Globus pallidus (tissue), 1 donor: ENCODE measurements around the gene HOXA3.

Experiments used
- DNase-seq: peaks from one replicate; pipeline ENCODE4 v3.0.0-alpha.2; 2015; ENCODE audit warnings: low spot score

HOXA3 gene

DNA sequence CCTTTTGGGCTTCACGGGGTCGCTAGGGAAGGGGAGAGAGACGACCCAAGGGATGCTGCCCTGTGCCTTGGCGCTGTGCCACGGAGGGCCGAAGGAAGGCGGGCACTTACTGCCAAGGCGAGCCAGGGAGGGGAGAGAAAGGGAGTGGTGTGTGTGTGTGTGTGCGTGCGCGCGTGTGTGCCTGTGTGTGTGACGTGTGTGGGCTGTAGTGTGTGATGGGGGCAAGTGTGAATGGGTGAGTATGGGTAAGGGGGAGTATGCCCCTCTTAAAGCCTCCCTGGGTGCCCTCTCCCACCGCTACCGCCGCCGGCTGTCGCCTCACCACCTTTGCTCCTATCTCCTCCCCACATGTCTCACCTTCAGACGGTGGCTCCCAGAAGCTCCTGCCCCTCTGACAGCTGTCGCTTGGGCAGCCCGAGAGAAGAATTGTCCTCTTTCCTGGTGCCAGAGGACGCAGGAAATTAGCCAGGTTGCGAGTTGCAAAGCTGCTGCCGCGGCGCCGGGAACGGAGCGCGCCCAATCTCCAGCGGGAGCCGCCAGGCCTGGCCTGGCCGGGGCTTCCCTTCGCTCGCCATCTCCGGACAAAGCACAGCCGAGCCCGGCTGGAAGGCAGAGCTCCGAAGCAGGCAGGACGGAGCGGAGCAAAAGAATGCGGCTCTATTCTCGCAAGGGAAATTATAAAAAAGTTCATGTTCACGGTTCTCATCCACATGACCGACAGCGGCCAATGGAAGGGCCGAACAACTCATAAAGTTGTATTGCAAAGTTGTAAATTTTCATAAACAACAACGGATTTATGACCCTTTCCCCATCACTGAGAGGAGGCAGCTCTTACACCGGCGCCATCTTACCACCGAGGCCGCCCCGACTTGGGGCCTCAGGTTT, at the start of gene HOXA3:
HOXA3 (minus strand) TSS at position 653 of the 885 bp plus-strand sequence. CDS start 41,943 bp downstream, outside the sequence.
- DNase-seq: no peak

DNA sequence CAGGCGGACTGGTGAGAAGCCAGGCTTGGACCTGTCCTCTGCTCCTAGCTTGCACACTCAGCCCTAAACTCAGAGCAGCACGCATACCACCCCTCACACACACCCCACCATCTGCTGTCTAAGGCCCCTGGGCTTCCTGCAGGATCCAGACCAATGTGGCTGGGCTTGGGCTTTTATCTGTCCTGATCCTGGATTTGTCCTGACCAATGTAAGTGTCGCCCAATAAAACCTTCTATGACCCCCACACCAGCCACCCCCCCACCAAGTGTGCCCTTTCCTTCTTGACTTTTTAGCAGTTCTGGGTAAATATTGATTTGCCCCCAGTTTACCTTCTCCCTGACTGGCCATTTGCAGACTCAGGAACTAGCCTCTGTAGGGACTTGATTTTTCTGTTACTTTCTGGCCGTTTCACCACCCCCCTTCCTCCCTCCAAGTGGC, 49.2 kb upstream of the HOXA3 start:
- no peak for DNase-seq

DNA sequence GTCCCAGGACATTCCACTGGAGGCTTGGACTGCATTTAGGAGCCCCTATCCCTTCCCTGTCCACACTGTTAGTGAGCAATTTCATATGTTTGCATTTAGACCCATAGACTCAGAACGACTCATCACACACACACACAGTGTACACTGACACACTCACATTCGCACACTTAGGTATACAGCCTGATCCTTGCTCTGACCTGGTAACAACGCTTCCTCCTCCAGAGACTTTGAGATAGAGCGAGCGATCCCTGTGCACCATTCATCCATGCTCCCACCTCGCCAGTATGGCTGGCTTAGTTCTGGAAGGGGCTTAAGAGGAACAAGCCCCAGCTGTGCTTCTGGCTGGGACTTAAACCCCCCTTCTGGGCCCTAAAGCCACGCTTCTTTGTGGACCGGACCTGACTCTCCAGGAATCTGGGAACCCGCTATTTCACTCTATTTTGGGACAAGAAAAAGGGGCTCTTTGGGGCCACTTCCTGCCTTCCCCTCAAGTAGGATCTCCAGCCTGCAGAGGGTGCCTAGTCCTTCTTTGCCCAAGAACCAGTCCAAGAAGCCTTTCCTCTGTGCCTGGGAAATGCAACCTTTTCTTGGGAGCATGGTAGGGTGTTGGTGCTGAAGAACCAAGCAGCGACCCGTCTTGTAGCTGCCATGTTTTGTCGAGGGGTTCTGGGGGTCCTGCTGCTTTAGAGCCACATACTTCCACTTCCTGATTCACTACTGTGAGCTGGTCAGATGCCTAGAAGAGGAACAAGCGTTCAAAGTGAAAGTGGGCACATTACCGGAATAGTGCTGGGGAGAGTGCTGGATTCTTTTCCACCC, 48.6 kb upstream of the HOXA3 start:
- DNase-seq: peak; percentile 33

DNA sequence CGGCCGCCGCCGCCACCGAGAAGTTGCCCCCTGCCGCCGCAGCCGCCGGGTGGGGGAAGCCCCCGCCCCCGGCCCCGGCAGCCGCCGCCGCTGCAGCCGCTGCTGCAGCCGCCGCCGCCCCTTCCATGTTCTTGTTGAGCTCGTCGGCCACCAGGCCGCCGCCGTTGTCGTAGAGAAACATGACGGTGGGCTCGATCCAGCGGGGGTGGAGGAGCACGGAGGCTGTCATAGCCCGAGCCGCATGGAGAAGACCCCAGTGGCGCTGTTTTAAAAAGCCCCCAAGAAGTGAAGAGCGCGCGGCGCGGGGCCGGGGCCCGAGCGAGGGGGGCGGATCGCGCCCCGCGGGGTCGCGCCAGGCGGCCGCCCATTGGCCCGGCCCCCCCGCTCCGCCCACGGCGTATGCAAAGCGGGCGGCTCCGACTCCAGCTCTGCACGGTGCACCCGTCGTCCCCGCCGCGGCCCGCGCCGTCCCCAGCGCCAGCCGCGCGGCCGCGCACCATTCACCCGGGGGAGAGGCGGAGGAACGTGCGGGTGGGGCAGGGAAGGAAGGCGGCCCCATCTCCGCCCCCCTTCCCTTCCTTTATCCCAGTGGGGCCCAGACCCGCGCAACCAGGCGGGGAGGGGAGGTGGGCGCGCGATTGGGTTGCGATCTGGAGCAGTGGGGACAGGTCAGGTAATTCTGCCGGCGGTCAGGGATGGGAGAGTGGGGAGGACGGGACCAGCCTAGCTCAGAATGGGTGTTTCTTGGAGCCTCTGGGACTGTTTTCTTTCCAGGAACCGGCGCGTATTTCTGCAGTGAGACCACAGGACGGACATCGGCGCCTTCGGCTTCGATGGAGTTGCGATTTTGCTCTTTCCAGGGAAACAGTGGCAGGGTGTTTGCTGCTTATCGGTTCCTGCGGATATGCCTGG, 47.7 kb upstream of the HOXA3 start, which contains the start of gene HOXA13:
HOXA13 (minus strand) TSS at position 243 of the 912 bp plus-strand sequence; CDS start at position 229, 14 bp downstream.
- DNase-seq: no peak

DNA sequence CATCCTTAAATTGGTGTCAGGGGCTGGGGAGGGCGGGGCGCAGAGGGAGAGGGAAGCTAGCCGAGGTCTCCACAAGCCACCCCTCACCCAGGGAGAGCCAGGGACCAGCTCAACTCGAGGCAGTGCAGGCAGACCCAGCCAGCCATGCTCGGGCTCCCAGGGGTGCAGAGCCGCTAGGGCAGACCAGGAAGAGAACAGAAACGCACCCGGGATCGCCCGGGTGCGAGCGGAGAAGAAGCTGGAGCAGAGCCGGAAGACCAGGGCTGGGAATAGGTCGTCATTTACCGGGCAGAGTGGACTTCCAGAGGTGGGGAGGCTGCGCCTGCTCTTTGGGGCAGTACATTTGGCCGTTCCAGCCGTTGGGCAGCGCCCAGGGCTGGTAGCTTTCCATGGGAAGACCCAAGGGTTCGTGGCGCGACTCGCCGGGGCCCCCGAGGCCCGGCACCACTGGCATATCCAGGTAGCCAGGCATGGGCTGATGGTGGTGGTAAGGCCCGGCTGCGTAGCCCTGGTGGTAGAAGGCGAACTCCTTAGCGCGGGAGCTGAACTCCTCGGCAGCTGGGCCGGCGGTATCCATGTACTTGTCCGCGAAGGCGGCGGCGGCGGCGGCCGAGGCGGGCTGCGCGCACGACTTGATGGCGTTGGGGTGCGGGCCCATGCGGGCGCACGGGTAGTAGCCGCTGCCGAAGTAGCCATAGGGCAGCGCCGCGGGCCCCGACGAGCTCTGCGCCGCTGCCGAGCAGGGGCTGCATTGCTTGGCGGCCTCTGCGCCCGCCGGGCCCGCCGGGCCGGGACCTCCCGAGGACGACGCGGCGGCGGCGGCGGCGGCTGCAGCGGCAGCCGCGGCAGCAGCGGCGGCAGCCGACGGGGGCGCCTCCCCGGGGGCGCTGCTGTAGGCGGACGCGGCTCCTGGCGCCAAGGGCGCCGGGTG, 46.8 kb upstream of the HOXA3 start:
- DNase-seq: no peak

DNA sequence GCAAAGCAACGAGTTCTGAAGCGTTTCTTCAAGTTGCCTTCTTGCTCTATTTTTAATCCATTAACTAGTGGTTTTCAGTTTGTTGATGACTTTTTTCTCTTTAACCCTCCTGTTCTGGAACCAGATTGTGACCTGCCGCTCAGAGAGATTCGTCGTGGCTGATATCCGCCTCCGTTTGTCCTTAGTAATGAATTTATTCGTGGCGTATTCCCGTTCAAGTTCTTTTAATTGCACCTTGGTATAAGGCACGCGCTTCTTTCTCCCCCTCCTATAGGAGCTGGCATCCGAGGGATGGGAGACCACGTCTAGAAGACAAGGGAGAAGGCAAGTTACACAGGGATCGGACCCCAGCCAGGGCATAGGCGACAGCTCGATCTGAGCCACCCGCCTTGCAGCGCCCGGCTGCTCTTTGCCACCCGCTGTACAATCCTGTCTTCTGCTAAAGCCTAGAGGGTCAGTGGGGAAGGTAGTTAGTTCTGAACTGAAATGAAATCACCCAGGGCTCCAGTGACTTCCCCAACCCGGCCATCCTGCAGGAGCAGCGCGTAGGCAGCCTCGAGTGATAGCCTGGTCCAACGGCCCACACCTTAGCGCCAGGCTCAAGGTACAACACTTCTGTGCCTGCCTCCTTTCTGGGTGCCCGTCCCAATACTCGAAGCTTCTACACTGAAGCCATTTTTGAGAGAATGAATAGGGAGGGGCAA, 45.9 kb upstream of the HOXA3 start:
- no peak for DNase-seq

DNA sequence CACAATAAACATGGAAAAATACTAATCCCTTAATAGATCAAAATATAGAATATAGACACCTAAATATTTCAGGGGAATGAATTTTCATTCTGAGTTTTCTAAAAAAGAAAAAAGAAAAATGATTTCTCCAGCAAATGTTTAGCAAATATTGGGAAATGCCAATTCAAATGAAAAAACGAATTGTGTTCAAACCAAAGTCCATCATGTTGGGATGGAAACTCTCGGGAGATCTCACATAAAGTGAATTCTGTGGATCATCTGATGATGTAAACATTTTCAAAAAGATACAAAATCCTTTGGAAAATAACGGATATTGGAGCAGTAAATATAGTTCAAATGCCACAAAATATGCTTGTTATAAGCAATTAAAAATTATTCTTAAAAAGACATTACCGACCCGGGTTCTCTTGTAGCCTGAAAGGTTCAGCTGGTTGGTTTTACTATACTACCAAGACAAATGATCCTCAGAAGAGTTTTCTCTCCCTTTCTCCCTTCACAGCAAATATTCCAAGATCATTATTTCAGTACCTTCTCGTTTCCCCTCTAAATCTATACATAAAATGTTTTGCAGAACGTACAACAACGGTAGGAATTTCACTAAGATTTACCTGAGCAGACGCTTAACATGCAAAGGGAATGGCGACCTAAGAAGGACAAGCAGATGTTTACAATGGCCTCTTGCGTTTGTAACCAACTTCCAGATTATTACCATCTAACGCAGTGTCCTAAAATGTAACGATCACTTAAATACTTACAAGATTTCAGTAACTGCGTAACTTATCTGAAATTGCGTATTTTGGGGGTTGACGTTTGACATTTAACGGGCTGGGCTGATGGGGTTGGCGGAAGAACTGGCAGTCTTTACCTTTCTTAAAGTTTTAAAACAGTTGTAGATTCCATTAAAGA, 45.0 kb upstream of the HOXA3 start:
- no peak for DNase-seq

DNA sequence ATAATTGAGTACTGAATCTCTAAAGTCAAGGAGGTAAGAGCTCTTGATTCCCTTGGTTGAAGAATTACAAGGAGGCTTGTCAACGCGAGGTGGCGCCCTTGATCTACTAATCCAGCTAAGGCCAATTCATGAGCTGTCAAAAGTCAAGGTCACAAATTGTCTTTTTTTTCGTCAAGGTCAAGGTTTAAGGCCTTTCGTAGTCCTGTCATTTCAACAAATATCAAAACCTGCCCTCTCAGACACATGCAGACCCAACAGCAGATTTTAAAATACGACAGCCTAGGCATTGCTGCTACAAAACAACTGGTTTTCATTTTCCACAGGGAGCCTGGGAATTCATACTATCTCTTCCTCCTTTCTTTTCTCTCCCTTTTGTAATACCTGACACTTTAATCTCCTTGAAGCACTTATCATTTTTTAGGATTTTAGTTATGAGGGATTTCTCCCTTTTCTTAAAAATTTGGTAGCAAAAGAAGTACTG, 43.9 kb upstream of the HOXA3 start:
- DNase-seq: peak; percentile 82

DNA sequence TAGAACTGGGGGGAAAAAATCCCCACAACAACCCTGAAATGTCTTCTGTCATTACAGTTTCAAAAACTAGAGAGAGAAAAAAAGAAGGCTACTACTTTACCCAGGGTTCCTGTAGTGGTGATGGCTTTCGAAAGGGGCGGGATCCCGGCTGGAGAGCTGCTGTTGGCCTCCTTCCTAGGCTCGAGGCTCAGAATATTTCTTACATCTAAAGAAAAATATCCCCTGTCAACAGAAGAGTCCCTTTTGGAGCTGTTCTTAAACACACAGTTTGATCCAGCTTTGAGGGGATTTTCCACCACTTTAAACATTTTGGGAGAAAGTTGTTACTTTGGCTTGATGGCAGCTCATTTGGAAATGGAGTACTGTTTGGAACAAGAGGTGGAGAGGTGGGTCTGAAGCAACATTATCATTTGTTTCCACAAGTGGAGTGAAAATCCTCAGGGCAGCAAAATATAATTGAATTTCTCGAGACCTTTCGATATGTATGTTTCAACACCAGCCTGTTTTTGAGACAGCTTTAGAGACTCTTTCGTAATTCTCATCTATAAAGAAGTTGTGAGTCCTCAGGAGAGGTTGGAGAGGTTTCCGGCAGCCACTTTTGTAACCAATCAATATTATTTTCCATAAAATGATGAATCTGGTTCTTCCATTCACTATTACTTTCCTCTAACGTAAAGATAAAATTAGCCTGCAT, 42.5 kb upstream of the HOXA3 start:
- DNase-seq: no peak

DNA sequence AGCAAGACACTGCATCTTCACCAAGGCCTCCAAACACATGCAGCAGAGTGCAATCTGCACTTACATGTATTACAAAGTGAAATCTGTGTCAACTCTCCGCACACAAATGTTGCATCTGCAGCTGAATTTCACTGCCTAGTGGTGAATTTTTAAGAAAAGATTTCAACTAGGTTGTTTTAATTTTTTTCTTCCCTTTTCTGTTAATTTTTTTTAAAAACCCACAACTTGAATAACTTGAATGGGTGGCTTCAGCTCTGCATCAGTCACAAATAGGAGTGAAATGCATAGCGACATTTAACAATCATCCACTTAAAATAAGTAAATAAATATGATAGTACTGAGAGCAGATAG, 41.6 kb upstream of the HOXA3 start:
- no peak for DNase-seq

DNA sequence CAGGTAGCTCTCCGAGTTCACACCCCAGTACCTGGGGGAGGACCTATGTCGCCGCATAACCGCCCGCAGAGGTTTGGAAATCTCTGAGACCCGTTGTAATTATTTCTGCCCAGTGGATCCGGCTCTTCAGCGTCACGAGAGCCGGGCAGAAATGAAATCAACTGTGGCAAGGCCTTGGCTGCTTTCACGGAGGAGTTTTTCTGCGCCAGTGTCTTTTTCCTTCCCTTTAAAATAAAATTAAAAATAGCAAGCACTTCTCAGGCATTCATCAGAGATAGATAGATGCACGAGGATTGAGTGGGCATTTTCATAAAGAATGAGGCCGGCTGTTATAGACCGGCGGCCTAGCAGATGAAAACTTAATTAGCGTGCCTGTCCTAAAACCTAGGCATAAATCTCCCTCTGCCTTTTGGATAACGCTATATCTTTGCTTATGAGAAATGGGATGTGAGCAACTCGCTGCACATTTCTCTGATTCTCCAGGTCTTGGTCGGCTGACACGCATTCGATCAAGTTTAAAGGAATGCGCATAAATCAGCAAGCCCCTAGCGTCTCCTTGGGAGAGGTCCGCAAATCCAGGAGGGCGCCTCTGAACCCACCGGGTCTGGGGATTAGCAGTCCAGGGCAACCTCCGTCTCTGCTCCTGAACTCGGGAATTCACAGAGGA, 41.1 kb upstream of the HOXA3 start:
- no peak for DNase-seq

DNA sequence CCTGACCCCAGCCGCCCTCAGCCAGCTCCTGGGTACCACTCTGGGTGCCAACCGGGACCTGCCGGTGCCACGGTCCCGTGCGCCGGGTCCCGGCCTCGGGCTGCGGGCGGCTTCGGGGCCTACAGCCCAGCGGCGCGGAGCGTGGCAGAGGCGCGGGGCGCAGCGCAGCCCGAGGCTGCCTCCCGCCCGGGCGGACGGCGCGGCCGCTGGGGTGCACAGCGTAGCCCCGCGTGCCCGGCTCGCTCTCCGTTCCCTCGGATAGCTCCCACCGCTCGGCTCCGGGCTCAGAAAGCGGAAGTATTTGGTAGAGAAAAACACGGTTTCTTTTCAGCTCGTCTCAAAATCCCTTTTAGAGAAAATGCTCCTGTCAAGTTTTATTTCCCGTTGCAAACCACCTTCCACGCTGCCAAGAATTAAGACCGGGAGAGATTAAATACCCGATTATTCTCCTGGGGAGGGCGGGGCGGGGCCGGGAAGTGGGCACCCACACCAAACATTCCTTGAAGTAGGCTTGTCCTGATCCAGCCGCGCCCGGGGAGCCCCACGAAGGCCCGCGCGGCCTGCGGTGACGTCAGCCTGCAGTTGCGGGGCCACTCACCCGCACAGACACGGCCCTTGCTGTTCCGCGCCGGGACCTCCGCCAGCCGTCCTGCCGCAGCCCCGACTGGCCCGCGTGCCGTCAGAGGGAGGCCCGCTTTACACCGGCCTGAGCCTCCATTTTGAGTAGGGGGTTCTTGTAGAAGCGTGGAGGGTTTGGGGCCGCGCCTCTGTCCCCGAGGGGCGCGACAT, 40.4 kb upstream of the HOXA3 start:
- no peak for DNase-seq

DNA sequence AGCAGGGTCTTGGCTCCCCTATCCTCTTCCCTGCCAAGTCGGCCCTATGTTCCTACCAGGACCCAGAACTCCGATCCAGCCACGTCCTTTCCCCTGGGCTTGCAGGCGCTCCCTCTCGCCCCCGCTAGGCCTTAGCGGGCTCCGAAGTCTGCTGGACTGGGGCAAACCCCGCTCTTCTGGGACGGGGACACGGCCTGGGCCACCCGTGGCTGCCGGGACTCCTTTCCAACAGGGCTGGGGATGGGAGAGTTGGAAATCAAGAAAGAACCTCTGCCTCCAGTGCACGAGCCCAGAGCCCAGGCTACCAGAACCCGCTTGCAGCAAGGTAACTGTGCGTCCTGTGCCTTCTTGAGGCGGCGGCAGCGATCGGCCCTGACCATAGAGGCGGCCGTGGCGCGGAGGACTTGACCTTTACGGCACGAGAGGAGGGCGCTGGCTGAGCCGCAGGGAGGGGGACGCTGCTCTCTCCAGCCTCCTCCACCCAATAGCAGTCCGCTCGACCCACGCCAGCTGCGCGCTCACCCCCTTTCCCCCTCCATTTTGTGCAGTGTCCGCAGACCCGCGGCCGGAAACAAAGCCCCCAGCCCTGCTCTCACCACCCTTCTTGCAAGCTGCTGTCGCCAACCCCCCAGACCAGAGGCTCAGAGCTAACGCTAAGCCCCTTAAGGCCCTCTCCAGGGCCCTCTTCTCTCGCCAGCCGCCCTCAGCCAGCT, 39.6 kb upstream of the HOXA3 start:
- no peak for DNase-seq

DNA sequence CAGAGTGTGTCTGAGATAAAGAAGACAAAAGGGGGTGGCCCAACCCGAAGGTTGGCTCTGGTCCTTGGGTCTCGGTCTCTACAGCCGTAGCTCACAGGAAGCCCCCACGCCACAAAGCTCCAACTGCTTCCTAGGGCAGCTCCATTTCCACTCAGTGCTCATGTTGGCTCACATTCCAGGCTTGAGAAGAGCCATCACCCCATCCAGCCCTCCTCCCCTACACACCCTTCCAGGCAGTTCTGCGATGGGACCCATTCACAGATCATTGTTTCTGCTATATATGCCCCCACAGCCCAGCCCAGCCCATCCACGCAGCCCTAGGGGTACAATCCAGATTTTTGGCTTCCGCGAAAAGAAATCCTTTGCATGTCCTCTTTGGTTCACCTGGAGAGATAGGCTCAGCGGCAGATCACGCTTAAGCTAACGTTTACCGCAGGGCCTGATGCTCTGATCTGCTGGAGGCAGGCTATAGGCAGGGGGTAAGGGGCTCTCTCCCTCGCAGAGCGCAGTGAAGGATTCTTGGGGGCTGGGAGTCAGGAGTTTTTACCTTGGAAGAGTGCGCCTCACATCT, 38.9 kb upstream of the HOXA3 start:
- DNase-seq: no peak

DNA sequence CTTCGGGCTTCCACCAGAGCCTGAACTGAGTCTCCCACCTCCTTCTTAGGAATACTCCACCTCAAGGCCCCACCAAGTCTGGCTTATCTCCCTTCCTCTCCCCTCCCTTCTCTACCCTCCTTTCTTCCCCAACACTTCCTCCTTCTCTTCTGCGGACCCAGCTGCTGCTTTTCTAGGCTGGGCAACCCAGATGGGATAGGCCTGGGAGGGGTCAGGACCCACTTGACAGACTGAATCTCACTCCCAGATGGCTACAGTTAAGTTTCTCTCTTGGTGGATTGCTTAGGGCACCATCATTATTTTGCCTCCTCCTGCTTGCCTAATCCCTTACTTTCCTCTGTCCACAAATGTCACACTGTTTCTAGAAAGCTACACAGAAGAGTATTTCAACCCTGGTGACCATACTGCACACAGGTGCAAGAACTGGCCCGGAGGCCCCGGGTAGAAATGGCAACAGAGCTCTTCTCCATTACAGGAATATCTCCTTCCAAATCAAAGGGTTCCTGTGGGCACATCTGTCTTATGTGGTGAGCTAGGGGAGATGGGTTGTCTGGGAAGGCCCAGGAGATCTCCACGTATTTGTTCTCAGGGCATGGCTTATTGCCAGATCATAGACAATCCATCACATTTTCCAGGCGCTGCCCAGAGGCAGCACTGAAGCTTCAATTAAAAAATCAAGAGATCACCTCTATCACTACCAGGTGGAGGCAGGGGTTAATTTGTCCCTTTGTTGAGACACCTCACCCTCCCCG, 37.8 kb upstream of the HOXA3 start:
- DNase-seq: no peak
